Measurements from ENCODE around the gene TSACC.

DNA sequence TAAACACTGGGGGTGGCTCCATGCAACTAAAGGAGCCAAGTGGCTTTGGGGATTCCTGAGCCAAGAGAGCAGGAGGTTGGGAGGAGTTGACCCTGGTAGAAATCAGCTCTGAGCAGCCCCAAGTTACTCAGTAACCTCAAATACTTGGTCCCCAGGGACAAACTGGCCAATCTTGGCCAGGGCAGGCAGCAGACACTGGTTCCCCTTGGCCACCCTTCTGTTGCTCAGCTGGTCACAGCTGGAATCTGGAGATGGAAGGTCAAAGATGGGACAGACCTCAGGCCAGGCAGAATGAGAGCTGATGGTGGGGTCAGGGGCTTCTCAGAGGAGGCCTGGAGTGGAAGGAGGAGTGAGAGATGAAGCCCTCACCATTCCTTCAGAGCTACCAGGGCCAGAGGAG lies 27.4 kb downstream of the TSACC start:
- TF ChIP-seq NFRKB (IDR thresholded peaks at IDR 0.05; ENCODE audit: low read depth) (no peak), ZNF354B (CRISPR knock-in tag; IDR thresholded peaks at IDR 0.05) (no peak), TBP (optimal IDR thresholded peaks at IDR 0.05; ENCODE audit: low read depth, low read length) (no peak), ATF7 (IDR thresholded peaks at IDR 0.05) (no peak), KAT2B (IDR thresholded peaks at IDR 0.05; ENCODE audit: low read depth, low read length) (no peak), STAG1 (CRISPR knock-in tag; IDR thresholded peaks at IDR 0.05; ENCODE audit: borderline replicate concordance) (no peak), ZZZ3 (IDR thresholded peaks at IDR 0.05) (no peak), POLR2AphosphoS5 (IDR thresholded peaks at IDR 0.05; ENCODE audit: control insufficient read depth, insufficient read depth, low read depth, low read length) (no peak), EP300 (IDR thresholded peaks at IDR 0.05; ENCODE audit: low read length) (no peak)
- TF ChIP-seq, protein P1, sequence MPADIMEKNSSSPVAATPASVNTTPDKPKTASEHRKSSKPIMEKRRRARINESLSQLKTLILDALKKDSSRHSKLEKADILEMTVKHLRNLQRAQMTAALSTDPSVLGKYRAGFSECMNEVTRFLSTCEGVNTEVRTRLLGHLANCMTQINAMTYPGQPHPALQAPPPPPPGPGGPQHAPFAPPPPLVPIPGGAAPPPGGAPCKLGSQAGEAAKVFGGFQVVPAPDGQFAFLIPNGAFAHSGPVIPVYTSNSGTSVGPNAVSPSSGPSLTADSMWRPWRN (IDR thresholded peaks at IDR 0.05; ENCODE audit: low read depth): no peak
- TF ChIP-seq, protein P2, sequence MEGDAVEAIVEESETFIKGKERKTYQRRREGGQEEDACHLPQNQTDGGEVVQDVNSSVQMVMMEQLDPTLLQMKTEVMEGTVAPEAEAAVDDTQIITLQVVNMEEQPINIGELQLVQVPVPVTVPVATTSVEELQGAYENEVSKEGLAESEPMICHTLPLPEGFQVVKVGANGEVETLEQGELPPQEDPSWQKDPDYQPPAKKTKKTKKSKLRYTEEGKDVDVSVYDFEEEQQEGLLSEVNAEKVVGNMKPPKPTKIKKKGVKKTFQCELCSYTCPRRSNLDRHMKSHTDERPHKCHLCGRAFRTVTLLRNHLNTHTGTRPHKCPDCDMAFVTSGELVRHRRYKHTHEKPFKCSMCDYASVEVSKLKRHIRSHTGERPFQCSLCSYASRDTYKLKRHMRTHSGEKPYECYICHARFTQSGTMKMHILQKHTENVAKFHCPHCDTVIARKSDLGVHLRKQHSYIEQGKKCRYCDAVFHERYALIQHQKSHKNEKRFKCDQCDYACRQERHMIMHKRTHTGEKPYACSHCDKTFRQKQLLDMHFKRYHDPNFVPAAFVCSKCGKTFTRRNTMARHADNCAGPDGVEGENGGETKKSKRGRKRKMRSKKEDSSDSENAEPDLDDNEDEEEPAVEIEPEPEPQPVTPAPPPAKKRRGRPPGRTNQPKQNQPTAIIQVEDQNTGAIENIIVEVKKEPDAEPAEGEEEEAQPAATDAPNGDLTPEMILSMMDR (IDR thresholded peaks at IDR 0.05 in 2 of 3, conservative IDR thresholded peaks at IDR 0.05 in 1 of 3; ENCODE audit: insufficient read depth in 2 of 3, low read depth in 1 of 3, low read length in 3 of 3): no peak
- TF ChIP-seq, protein P3, sequence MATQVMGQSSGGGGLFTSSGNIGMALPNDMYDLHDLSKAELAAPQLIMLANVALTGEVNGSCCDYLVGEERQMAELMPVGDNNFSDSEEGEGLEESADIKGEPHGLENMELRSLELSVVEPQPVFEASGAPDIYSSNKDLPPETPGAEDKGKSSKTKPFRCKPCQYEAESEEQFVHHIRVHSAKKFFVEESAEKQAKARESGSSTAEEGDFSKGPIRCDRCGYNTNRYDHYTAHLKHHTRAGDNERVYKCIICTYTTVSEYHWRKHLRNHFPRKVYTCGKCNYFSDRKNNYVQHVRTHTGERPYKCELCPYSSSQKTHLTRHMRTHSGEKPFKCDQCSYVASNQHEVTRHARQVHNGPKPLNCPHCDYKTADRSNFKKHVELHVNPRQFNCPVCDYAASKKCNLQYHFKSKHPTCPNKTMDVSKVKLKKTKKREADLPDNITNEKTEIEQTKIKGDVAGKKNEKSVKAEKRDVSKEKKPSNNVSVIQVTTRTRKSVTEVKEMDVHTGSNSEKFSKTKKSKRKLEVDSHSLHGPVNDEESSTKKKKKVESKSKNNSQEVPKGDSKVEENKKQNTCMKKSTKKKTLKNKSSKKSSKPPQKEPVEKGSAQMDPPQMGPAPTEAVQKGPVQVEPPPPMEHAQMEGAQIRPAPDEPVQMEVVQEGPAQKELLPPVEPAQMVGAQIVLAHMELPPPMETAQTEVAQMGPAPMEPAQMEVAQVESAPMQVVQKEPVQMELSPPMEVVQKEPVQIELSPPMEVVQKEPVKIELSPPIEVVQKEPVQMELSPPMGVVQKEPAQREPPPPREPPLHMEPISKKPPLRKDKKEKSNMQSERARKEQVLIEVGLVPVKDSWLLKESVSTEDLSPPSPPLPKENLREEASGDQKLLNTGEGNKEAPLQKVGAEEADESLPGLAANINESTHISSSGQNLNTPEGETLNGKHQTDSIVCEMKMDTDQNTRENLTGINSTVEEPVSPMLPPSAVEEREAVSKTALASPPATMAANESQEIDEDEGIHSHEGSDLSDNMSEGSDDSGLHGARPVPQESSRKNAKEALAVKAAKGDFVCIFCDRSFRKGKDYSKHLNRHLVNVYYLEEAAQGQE (IDR thresholded peaks at IDR 0.05; ENCODE audit: borderline replicate concordance): no peak
- TF ChIP-seq, protein P3 (CRISPR knock-in tag; IDR thresholded peaks at IDR 0.05; ENCODE audit: low read depth): no peak

All from K562 (cell line).